Gastroesophageal sphincter (tissue), 4 donors: ENCODE measurements around the gene PSD. TPM values are rescaled to one million over a fixed set of nuclear protein-coding genes. Genes with fewer than 3 reads are reported as not detected.

Source experiments
- ATAC-seq: fragments of 150-250 bp; one replicate; pipeline ENCODE4 v1.9.1; 2016; ENCODE audit warnings: mild to moderate bottlenecking, moderate library complexity
- H3K27ac ChIP-seq, 4 donors: fragments of 200-600 bp; sonication (generic) in 3 of 4; 1 replicate in 3 of 4; 2 replicates in 1 of 4; pipeline ENCODE4 v1.5.1; 2016 to 2019
- H3K27me3 ChIP-seq: fragments of 200-600 bp; sonication (generic); one replicate; pipeline ENCODE4 v1.5.1; 2019
- H3K36me3 ChIP-seq, 2 donors: fragments of 200-600 bp; sonication (generic); one replicate each; pipeline ENCODE4 v1.5.1; 2019; ENCODE audit warnings: control low read depth in 1 of 2
- H3K4me1 ChIP-seq, 3 donors: fragments of 200-600 bp; sonication (generic); 1 replicate in 2 of 3; 2 replicates in 1 of 3; pipeline ENCODE4 v1.5.1; 2016 to 2019; ENCODE audit warnings: control low read depth in 2 of 3
- H3K4me3 ChIP-seq, 2 donors: fragments of 200-600 bp; sonication (generic); one replicate each; pipeline ENCODE4 v1.5.1; 2019; ENCODE audit warnings: mild to moderate bottlenecking in 1 of 2, moderate library complexity in 1 of 2
- H3K9me3 ChIP-seq, 3 donors: fragments of 200-600 bp; sonication (generic); one replicate each; pipeline ENCODE4 v1.5.1; 2017 to 2019; ENCODE audit warnings: control low read depth in 2 of 3
- CTCF ChIP-seq, 4 experiments: fragments of 200-600 bp in 2 of 4; fragments of 450-650 bp in 2 of 4; sonication (generic) in 1 of 4; IDR thresholded peaks; one replicate each; pipeline ENCODE4 v1.5.1; 2017 to 2019; ENCODE audit warnings: antibody characterized with exemption in 4 of 4, mild to moderate bottlenecking in 2 of 4, moderate library complexity in 2 of 4
- EP300 ChIP-seq: sonication (generic); formaldehyde crosslinking; IDR thresholded peaks from one replicate; pipeline ENCODE4 v1.6.1; 2017; ENCODE audit warnings: antibody characterized with exemption, mild to moderate bottlenecking
- POLR2A ChIP-seq, 2 donors: fragments of 450-650 bp; IDR thresholded peaks; one replicate each; pipeline ENCODE4 v1.6.1; 2017; ENCODE audit warnings: antibody characterized with exemption in 2 of 2, mild to moderate bottlenecking in 2 of 2, moderate library complexity in 1 of 2
- POLR2AphosphoS5 ChIP-seq: sonication (generic); formaldehyde crosslinking; IDR thresholded peaks from one replicate; pipeline ENCODE4 v1.6.1; 2017; ENCODE audit warnings: antibody characterized with exemption
- WGBS, 2 donors: methylation state at CpG; one replicate each; pipeline ENCODE4 v1.1.5; 2018; ENCODE audit warnings: low coverage in 1 of 2; 5-methylcytosine and 5-hydroxymethylcytosine counted together
- total RNA-seq, 4 donors: library from RNA; depleted of rRNA; stranded (reverse); fragments of >200 nt; gene quantifications; one replicate each; pipeline ENCODE4 v1.1.0, GENCODE V29; 2016

The PSD gene
- total RNA-seq, 4 donors from 2014 or later, result 28.6 to 195 (median 41.4) TPM

- Histone ChIP-seq H3K27me3 (no peaks in the 10 kb centered on the region), H3K27ac (no peak overlapping the region), H3K4me3 (peak overlapping the region in 1 of 2 donors; percentile 10), H3K9me3 (no peaks in the 10 kb centered on the region), H3K4me1 (peaks cover 0 to 24% (median 12%) of the 10 kb centered on the region in 3 donors), H3K36me3 (no peaks in the 10 kb centered on the region)
- no peak for ATAC-seq
- TF ChIP-seq POLR2A (IDR thresholded peaks at IDR 0.05) (no peak), EP300 (no peak)
- 60 to 100% methylated on average over 1 to 6 of the region's 6 CpGs for WGBS, 2 donors
These were observed 44.0 kb upstream of the PSD start for GRCh38 chr10:102462512-102463054.

DNA sequence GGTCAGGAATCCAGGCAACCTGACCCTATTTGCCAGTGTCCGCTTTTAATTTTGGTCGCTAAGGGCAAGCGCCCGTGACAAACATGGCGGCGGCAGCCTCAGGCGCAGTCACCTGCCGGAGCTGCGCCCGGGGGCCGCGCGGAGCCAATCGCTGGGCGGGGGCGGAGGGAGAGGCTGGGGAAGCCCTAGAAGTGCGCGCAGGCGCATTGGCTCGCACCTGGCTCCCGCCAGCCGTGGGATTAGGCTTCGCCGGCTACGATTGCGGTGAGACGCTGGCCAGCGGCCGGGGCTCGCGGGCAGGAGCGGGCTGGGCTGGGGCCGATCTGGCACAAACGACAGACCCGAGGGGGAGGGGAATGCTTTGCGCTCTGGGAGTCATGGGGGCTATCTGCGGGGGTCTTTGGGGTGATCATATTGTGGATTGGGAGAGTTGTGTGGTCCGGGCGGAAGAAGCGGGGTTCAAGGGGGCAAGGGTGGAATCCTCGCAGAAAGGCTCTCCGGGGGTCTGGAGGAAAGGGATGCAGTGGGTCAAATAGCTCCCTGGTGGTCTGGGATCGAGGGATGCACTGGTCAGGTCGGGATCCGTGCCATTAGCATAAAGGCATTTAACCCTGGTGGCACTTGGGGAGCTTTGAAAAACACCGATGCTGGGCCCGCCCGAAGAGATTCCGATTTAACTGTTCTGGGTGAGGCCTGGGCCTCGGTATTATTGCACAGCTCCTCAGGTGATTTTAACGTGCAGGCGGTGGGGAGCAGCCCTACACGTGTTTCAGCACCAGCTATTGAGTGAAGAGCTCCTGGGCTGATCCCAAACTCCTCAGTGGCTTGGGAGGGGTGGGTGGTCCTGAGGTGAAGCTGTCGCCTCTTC, 42.8 kb upstream of the PSD start:
- peak; percentile 96 for ATAC-seq
- 0 to 4% methylated on average over 2 to 24 of the region's 54 CpGs for WGBS, 2 donors
- H3K27me3 ChIP-seq, result no peaks in the 10 kb centered on the region
- H3K9me3 ChIP-seq, result no peaks in the 10 kb centered on the region
- no peaks in the 10 kb centered on the region for H3K36me3 ChIP-seq
- peak in 1 of 4 experiments; percentile 12 for TF ChIP-seq CTCF (IDR thresholded peaks at IDR 0.05)
- TF ChIP-seq EP300, result no peak
- TF ChIP-seq POLR2AphosphoS5, result peak; percentile 51
- no peak for TF ChIP-seq POLR2A (IDR thresholded peaks at IDR 0.05)
- peak overlapping the region in 3 of 4 donors; percentile 25 to 75 (median 52) for H3K27ac ChIP-seq
- peaks cover 0 to 24% (median 12%) of the 10 kb centered on the region in 3 donors for H3K4me1 ChIP-seq
- peak overlapping the region; percentile 50 to 58 for H3K4me3 ChIP-seq

DNA sequence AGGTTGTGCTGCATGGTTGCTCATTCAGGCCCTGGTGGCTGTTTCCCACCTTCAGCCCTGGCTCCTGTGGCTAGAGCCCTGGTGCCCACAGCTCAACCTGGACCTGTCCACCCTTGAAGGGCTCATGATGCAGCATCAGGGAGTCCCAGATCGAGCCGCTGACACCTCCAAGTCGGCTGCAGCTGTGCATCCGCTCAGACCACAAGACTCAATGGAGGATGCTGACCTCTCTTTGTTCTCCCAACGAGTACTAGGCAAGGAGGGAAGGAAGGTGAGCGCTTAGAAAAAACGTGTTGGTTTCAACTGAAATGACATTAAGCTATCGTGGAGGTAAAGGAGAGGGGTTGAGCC, 42.2 kb upstream of the PSD start:
- TF ChIP-seq CTCF (IDR thresholded peaks at IDR 0.05), result no peak
- TF ChIP-seq POLR2A (IDR thresholded peaks at IDR 0.05), result no peak
- no peak for TF ChIP-seq POLR2AphosphoS5
- H3K4me1 ChIP-seq, result peaks cover 0 to 24% (median 12%) of the 10 kb centered on the region in 3 donors
- no peaks in the 10 kb centered on the region for H3K27me3 ChIP-seq
- WGBS, 2 donors, result 8 to 20% methylated on average over 2 to 4 of the region's 8 CpGs
- peak; percentile 11 for ATAC-seq
- H3K4me3 ChIP-seq, result peak overlapping the region; percentile 50 to 58
- no peaks in the 10 kb centered on the region for H3K36me3 ChIP-seq
- H3K27ac ChIP-seq, result peak overlapping the region in 2 of 4 donors; percentile 25 to 75
- no peaks in the 10 kb centered on the region for H3K9me3 ChIP-seq

- ATAC-seq, result no peak
These were observed 40.1 kb upstream of the PSD start for GRCh38 chr10:102458656-102459055.

DNA sequence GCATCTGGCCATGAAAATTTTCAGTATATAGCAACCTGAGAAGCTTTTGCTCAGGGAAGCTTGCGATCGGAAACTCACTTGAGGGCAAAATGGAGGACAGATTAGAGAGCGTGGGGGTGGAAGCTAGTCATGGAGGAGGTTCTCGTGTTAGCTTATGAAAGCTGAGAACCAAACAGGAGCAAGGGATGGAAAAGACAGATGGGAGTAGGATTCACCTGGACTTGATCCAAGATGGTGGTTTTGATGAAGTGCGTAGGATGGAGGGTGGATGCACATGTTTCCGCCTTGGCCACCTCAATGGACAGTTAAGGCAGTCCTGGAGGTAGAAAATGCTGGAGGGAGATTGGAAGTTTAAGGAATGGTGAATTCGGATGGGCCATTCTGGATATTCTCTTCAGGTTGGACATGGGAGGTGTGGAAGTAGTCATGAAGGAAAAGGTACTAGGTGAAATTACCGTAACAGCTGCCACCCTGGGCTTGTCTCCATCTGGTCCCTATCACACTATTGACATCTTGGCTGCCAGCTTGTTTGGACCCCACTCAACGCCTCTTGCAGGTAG, 39.1 kb upstream of the PSD start:
- no peak for ATAC-seq
- Histone ChIP-seq H3K27ac (no peak overlapping the region), H3K27me3 (no peaks in the 10 kb centered on the region), H3K36me3 (no peaks in the 10 kb centered on the region), H3K4me1 (peaks cover 0 to 22% (median 10%) of the 10 kb centered on the region in 3 donors), H3K9me3 (no peaks in the 10 kb centered on the region), H3K4me3 (no peak overlapping the region)
- TF ChIP-seq POLR2A (IDR thresholded peaks at IDR 0.05) (no peak), EP300 (no peak), POLR2AphosphoS5 (no peak), CTCF (IDR thresholded peaks at IDR 0.05) (no peak)
- 70 to 94% methylated on average over 4 to 8 of the region's 9 CpGs for WGBS, 2 donors

More at GRCh38 chr10:102458656-102459055, 40.1 kb upstream of the PSD start:
- WGBS, 2 donors, result 62 to 80% methylated on average over 2 to 3 of the region's 4 CpGs
- Histone ChIP-seq H3K4me1 (peaks cover 0 to 24% (median 12%) of the 10 kb centered on the region in 3 donors), H3K27ac (no peak overlapping the region), H3K36me3 (no peaks in the 10 kb centered on the region), H3K4me3 (no peak overlapping the region), H3K27me3 (no peaks in the 10 kb centered on the region), H3K9me3 (no peaks in the 10 kb centered on the region)
- TF ChIP-seq EP300 (no peak), POLR2A (IDR thresholded peaks at IDR 0.05) (no peak)
